Lower leg skin (tissue), 3 donors: ENCODE measurements around the gene PDE3A.

Experiments
- POLR2A ChIP-seq, 2 donors: fragments of 450-650 bp; IDR thresholded peaks; one replicate each; pipeline ENCODE4 v1.6.1; 2016 to 2017; ENCODE audit warnings: antibody characterized with exemption in 2 of 2, mild to moderate bottlenecking in 1 of 2, moderate library complexity in 1 of 2
- TF ChIP-seq, protein P1 (sequence below), 3 donors: fragments of 450-650 bp; IDR thresholded peaks; one replicate each; pipeline ENCODE4 v1.5.1; 2016; ENCODE audit warnings: antibody characterized with exemption in 3 of 3, mild to moderate bottlenecking in 3 of 3, moderate library complexity in 2 of 3

GRCh38 chr12:20701106-20701505 is 332.8 kb downstream of the PDE3A start:
- TF ChIP-seq, protein P1, sequence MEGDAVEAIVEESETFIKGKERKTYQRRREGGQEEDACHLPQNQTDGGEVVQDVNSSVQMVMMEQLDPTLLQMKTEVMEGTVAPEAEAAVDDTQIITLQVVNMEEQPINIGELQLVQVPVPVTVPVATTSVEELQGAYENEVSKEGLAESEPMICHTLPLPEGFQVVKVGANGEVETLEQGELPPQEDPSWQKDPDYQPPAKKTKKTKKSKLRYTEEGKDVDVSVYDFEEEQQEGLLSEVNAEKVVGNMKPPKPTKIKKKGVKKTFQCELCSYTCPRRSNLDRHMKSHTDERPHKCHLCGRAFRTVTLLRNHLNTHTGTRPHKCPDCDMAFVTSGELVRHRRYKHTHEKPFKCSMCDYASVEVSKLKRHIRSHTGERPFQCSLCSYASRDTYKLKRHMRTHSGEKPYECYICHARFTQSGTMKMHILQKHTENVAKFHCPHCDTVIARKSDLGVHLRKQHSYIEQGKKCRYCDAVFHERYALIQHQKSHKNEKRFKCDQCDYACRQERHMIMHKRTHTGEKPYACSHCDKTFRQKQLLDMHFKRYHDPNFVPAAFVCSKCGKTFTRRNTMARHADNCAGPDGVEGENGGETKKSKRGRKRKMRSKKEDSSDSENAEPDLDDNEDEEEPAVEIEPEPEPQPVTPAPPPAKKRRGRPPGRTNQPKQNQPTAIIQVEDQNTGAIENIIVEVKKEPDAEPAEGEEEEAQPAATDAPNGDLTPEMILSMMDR (IDR thresholded peaks at IDR 0.05), result no peak
- TF ChIP-seq POLR2A (IDR thresholded peaks at IDR 0.05), result no peak
